Esophagus muscularis mucosa (tissue), 3 donors: ENCODE measurements around the gene SLC9C1.

Experiments
- POLR2A ChIP-seq: fragments of 450-650 bp; IDR thresholded peaks from one replicate; pipeline ENCODE4 v1.6.1; 2017; ENCODE audit warnings: antibody characterized with exemption, moderate library complexity, mild to moderate bottlenecking, low read depth
- TF ChIP-seq, protein P1 (sequence below), 3 experiments: fragments of 200-600 bp in 2 of 3; fragments of 450-650 bp in 1 of 3; sonication (generic) in 2 of 3; IDR thresholded peaks; one replicate each; pipeline ENCODE4 v1.5.1; 2017 to 2019; ENCODE audit warnings: antibody characterized with exemption in 3 of 3, mild to moderate bottlenecking in 2 of 3, moderate library complexity in 1 of 3

DNA sequence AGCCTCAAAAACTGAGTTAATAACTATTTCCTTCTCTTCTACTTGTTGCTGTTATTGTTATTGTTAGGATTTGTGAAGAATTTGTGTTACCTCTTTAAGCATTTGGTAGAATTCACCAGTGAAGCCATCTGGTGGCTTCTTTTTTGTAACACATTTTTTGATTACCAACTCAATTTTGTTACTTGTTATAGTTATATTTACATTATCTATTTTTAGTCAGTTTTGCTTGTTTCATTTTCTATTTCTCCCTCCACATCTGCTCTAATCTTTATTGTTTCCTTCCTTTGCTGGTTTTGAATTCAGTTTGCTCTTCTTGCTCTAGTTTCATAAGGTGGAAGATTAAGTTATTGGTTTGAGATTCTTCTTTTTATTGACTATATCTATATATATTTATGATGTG is 3.7 kb upstream of the SLC9C1 start:
- no peak for TF ChIP-seq POLR2A
- TF ChIP-seq, protein P1, sequence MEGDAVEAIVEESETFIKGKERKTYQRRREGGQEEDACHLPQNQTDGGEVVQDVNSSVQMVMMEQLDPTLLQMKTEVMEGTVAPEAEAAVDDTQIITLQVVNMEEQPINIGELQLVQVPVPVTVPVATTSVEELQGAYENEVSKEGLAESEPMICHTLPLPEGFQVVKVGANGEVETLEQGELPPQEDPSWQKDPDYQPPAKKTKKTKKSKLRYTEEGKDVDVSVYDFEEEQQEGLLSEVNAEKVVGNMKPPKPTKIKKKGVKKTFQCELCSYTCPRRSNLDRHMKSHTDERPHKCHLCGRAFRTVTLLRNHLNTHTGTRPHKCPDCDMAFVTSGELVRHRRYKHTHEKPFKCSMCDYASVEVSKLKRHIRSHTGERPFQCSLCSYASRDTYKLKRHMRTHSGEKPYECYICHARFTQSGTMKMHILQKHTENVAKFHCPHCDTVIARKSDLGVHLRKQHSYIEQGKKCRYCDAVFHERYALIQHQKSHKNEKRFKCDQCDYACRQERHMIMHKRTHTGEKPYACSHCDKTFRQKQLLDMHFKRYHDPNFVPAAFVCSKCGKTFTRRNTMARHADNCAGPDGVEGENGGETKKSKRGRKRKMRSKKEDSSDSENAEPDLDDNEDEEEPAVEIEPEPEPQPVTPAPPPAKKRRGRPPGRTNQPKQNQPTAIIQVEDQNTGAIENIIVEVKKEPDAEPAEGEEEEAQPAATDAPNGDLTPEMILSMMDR (IDR thresholded peaks at IDR 0.05) = no peak
